ENCODE measurements around the gene SLC2A8.
A peak's percentile ranks its signal among the peaks of the same experiment; 100 is the strongest.

SLC2A8 gene

DNA sequence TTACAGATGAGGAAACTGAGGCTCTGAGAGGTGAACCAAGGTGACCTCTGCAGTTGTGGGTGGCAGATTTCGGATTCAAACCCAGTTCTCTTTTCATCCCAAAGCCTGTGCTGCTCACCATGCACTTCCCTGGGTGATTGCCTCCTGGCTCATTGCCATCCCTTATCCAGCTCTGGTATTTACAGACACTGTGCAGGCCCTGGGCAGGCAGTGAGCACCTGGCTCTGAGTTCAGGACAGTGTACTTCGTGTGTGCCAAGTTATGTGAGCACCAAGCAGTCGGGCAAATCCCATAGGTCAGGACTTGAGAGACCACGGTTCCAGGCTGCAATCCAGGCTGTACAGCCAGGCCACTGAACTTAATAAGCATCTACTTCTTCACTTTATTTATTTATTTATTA, 55.7 kb downstream of the SLC2A8 start:
- no peak overlapping the region for H2BK15ac ChIP-seq (ENCODE audit: low read depth, poor library complexity, severe bottlenecking)
- no peak overlapping the region for H3K4me2 ChIP-seq (ENCODE audit: low read length, poor library complexity, severe bottlenecking)
- no peak overlapping the region for H3K23ac ChIP-seq (ENCODE audit: low read length in 2 of 2)
- H2AK5ac ChIP-seq (ENCODE audit: low read length, severe bottlenecking): no peak overlapping the region
- H2AFZ ChIP-seq (ENCODE audit: low read depth, low read length): no peak overlapping the region
- no peak overlapping the region for H3K27ac ChIP-seq (ENCODE audit: low read length, poor library complexity, severe bottlenecking)
- no peaks in the 10 kb centered on the region for H3K9me3 ChIP-seq (ENCODE audit: control insufficient read depth, low read length)
- peaks cover 21% of the 10 kb centered on the region for H3K79me1 ChIP-seq (replicated peaks; ENCODE audit: low read length, poor library complexity, severe bottlenecking)
- H3K4me3 ChIP-seq (ENCODE audit: insufficient read depth in 1 of 2, low read depth in 1 of 2, low read length in 2 of 2): peak overlapping the region in 1 of 2 experiments; percentile 94
- H3K4me1 ChIP-seq (ENCODE audit: control insufficient read depth, insufficient read depth, low read depth, low read length): peaks cover 14% of the 10 kb centered on the region
- H2BK5ac ChIP-seq (ENCODE audit: low read depth, low read length, poor library complexity, severe bottlenecking): no peak overlapping the region
- H3K4ac ChIP-seq (ENCODE audit: low read depth in 1 of 2, low read length in 2 of 2): no peak overlapping the region
- H3K36me3 ChIP-seq (ENCODE audit: control insufficient read depth in 1 of 2, insufficient read depth in 2 of 2, low read depth in 1 of 2, low read length in 2 of 2): peaks cover 50 to 55% of the 10 kb centered on the region in 2 experiments
- no peaks in the 10 kb centered on the region for H3K27me3 ChIP-seq (ENCODE audit: control insufficient read depth in 1 of 2, insufficient read depth in 1 of 2, low read length in 2 of 2)
- H3K18ac ChIP-seq (ENCODE audit: low read depth in 1 of 2, low read length in 2 of 2): no peak overlapping the region
- no peak overlapping the region for H3K14ac ChIP-seq (ENCODE audit: low read length in 2 of 2)
- peak overlapping the region; percentile 97 for H3K9ac ChIP-seq (ENCODE audit: low read length)
- no peak overlapping the region for H4K91ac ChIP-seq (ENCODE audit: low read length)
- H2BK12ac ChIP-seq (ENCODE audit: low read length in 2 of 2): no peak overlapping the region
- WGBS: 60% methylated on average over 3 of the region's 4 CpGs
- no peak for DNase-seq
- no peak overlapping the region for H2BK120ac ChIP-seq (ENCODE audit: low read depth, low read length)
- H4K8ac ChIP-seq (ENCODE audit: low read length): no peak overlapping the region

DNA sequence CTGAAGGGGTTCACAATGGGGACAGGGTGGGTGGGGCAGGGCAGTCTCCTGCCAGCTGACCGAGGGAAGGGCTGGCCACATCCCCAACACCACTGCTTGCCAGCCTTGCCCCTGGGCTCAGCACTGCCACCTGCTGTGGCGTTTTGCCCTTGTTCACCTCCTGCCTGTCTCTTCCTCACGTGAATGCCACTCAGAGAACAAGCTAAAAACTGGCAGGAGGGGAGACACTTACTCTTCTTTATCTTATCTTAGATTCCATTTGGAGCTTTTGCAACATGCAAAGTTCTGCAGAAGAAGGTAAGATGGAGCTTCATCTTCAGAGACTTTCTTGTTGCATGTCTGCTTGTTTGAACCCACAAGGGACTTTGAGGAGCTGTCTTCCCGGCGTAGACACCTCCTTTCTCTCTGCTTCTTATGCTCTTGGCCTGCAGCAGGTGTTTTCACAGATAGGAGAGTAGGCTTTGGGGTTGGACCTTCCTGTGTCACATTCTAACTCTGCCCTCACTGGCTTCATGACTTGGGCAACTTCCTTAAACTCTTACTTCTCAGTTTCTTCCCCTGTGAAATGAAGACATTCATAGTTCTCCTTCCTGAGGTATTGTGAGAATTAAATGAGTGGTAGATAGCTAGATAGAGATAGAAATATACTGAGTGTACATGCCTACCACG, 58.5 kb downstream of the SLC2A8 start:
- Histone ChIP-seq H3K27me3 (ENCODE audit: control insufficient read depth in 1 of 2, insufficient read depth in 1 of 2, low read length in 2 of 2) (no peaks in the 10 kb centered on the region), H3K18ac (ENCODE audit: low read depth in 1 of 2, low read length in 2 of 2) (no peak overlapping the region), H3K79me1 (replicated peaks; ENCODE audit: low read length, poor library complexity, severe bottlenecking) (peaks cover 23% of the 10 kb centered on the region), H4K91ac (ENCODE audit: low read length) (no peak overlapping the region), H2AK5ac (ENCODE audit: low read length, severe bottlenecking) (no peak overlapping the region), H2BK120ac (ENCODE audit: low read depth, low read length) (no peak overlapping the region), H2AFZ (ENCODE audit: low read depth, low read length) (no peak overlapping the region), H3K4me2 (ENCODE audit: low read length, poor library complexity, severe bottlenecking) (no peak overlapping the region), H3K9ac (ENCODE audit: low read length) (no peak overlapping the region), H3K14ac (ENCODE audit: low read length in 2 of 2) (no peak overlapping the region), H2BK15ac (ENCODE audit: low read depth, poor library complexity, severe bottlenecking) (no peak overlapping the region), H3K9me3 (ENCODE audit: control insufficient read depth, low read length) (no peaks in the 10 kb centered on the region), H3K23ac (ENCODE audit: low read length in 2 of 2) (no peak overlapping the region), H3K4me3 (ENCODE audit: insufficient read depth in 1 of 2, low read depth in 1 of 2, low read length in 2 of 2) (no peak overlapping the region), H3K4me1 (ENCODE audit: control insufficient read depth, insufficient read depth, low read depth, low read length) (peaks cover 11% of the 10 kb centered on the region), H3K4ac (ENCODE audit: low read depth in 1 of 2, low read length in 2 of 2) (no peak overlapping the region), H2BK12ac (ENCODE audit: low read length in 2 of 2) (no peak overlapping the region), H3K27ac (ENCODE audit: low read length, poor library complexity, severe bottlenecking) (no peak overlapping the region), H4K8ac (ENCODE audit: low read length) (no peak overlapping the region), H3K36me3 (ENCODE audit: control insufficient read depth in 1 of 2, insufficient read depth in 2 of 2, low read depth in 1 of 2, low read length in 2 of 2) (peaks cover 46 to 48% of the 10 kb centered on the region in 2 experiments), H2BK5ac (ENCODE audit: low read depth, low read length, poor library complexity, severe bottlenecking) (no peak overlapping the region)
- no peak for DNase-seq
- 94% methylated on average over 6 of the region's 6 CpGs for WGBS

- Histone ChIP-seq H3K4me1 (ENCODE audit: control insufficient read depth, insufficient read depth, low read depth, low read length) (peaks cover 6% of the 10 kb centered on the region), H3K79me1 (replicated peaks; ENCODE audit: low read length, poor library complexity, severe bottlenecking) (peaks cover 18% of the 10 kb centered on the region), H3K4me2 (ENCODE audit: low read length, poor library complexity, severe bottlenecking) (no peak overlapping the region), H3K23ac (ENCODE audit: low read length in 2 of 2) (no peak overlapping the region), H3K4ac (ENCODE audit: low read depth in 1 of 2, low read length in 2 of 2) (peak overlapping the region in 1 of 2 experiments; percentile 27), H4K8ac (ENCODE audit: low read length) (no peak overlapping the region), H3K18ac (ENCODE audit: low read depth in 1 of 2, low read length in 2 of 2) (no peak overlapping the region), H2AFZ (ENCODE audit: low read depth, low read length) (no peak overlapping the region), H2BK5ac (ENCODE audit: low read depth, low read length, poor library complexity, severe bottlenecking) (no peak overlapping the region), H2BK15ac (ENCODE audit: low read depth, poor library complexity, severe bottlenecking) (no peak overlapping the region), H2AK5ac (ENCODE audit: low read length, severe bottlenecking) (no peak overlapping the region), H3K14ac (ENCODE audit: low read length in 2 of 2) (no peak overlapping the region), H2BK12ac (ENCODE audit: low read length in 2 of 2) (no peak overlapping the region), H4K91ac (ENCODE audit: low read length) (no peak overlapping the region), H3K27me3 (ENCODE audit: control insufficient read depth in 1 of 2, insufficient read depth in 1 of 2, low read length in 2 of 2) (no peaks in the 10 kb centered on the region), H3K36me3 (ENCODE audit: control insufficient read depth in 1 of 2, insufficient read depth in 2 of 2, low read depth in 1 of 2, low read length in 2 of 2) (peaks cover 63 to 64% of the 10 kb centered on the region in 2 experiments), H2BK120ac (ENCODE audit: low read depth, low read length) (no peak overlapping the region), H3K27ac (ENCODE audit: low read length, poor library complexity, severe bottlenecking) (no peak overlapping the region), H3K9me3 (ENCODE audit: control insufficient read depth, low read length) (no peaks in the 10 kb centered on the region), H3K4me3 (ENCODE audit: insufficient read depth in 1 of 2, low read depth in 1 of 2, low read length in 2 of 2) (no peak overlapping the region), H3K9ac (ENCODE audit: low read length) (no peak overlapping the region)
- 88% methylated on average over 17 of the region's 17 CpGs for WGBS
- DNase-seq: no peak
These were observed 60.4 kb downstream of the SLC2A8 start for GRCh38 chr9:127457191-127457878.

Small RNA genes lying within 50 kb of the gene (small RNA-seq; reads per million reads assigned to genes)
- 373 reads per million, percentile 96 among the genes with 10 or more reads in this experiment for gene SNORA65 (ENCODE audit: low read depth)

All from mesenchymal stem cell (in vitro differentiated cells and primary cell).